ENCODE measurements around the gene NEO1. TPM values are rescaled to one million over a fixed set of nuclear protein-coding genes. Genes with fewer than 3 reads are reported as not detected.

The NEO1 gene
- total and polyA plus RNA-seq, 9 of the 15 experiments (the other 6 are each of a cell fraction or from before 2014, with no cell fraction given), result 0.08 to 1.7 (median 0.48) TPM

- peaks cover 16 to 18% of the 10 kb centered on the region in 2 experiments for H3K27me3 ChIP-seq (ENCODE audit: control insufficient read depth in 2 of 2, insufficient read depth in 2 of 2, low read length in 2 of 2)
- H4K20me1 ChIP-seq (replicated peaks; ENCODE audit: control insufficient read depth, insufficient read depth, low read length), result no peaks in the 10 kb centered on the region
- H3K27ac ChIP-seq (ENCODE audit: extremely low read depth, low read depth, low read length), result no peak overlapping the region
- CTCF ChIA-PET (ENCODE audit: low intra/inter-chr PET ratio), result no interaction called here
- no peak for FAIRE-seq
- TF ChIP-seq ZNF766 (CRISPR knock-in tag; conservative IDR thresholded peaks at IDR 0.05), result no peak
- TF ChIP-seq PHTF2 (CRISPR knock-in tag; IDR thresholded peaks at IDR 0.05), result no peak
- no peak for TF ChIP-seq COPS2 (conservative IDR thresholded peaks at IDR 0.05)
- no peak for TF ChIP-seq ZBTB17 (CRISPR knock-in tag; IDR thresholded peaks at IDR 0.05)
- TF ChIP-seq SIRT6 (IDR thresholded peaks at IDR 0.05; ENCODE audit: low read depth, low read length), result no peak
- TF ChIP-seq SAFB (IDR thresholded peaks at IDR 0.05; ENCODE audit: borderline replicate concordance, low read depth, low read length), result no peak
- no peak for TF ChIP-seq DACH1 (IDR thresholded peaks at IDR 0.05; ENCODE audit: partially characterized antibody)
- TF ChIP-seq, protein P1, sequence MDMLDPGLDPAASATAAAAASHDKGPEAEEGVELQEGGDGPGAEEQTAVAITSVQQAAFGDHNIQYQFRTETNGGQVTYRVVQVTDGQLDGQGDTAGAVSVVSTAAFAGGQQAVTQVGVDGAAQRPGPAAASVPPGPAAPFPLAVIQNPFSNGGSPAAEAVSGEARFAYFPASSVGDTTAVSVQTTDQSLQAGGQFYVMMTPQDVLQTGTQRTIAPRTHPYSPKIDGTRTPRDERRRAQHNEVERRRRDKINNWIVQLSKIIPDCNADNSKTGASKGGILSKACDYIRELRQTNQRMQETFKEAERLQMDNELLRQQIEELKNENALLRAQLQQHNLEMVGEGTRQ (CRISPR knock-in tag; IDR thresholded peaks at IDR 0.05), result no peak
- TF ChIP-seq SRF (CRISPR knock-in tag; IDR thresholded peaks at IDR 0.05), result no peak
- no peak for TF ChIP-seq BCOR (IDR thresholded peaks at IDR 0.05)
- no peak for TF ChIP-seq KAT7 (CRISPR knock-in tag; IDR thresholded peaks at IDR 0.05; ENCODE audit: borderline replicate concordance)
- no peak for TF ChIP-seq L3MBTL2 (IDR thresholded peaks at IDR 0.05)
- TF ChIP-seq, protein P2, sequence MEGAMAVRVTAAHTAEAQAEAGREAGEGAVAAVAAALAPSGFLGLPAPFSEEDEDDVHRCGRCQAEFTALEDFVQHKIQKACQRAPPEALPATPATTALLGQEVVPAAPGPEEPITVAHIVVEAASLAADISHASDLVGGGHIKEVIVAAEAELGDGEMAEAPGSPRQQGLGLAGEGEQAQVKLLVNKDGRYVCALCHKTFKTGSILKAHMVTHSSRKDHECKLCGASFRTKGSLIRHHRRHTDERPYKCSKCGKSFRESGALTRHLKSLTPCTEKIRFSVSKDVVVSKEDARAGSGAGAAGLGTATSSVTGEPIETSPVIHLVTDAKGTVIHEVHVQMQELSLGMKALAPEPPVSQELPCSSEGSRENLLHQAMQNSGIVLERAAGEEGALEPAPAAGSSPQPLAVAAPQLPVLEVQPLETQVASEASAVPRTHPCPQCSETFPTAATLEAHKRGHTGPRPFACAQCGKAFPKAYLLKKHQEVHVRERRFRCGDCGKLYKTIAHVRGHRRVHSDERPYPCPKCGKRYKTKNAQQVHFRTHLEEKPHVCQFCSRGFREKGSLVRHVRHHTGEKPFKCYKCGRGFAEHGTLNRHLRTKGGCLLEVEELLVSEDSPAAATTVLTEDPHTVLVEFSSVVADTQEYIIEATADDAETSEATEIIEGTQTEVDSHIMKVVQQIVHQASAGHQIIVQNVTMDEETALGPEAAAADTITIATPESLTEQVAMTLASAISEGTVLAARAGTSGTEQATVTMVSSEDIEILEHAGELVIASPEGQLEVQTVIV (CRISPR knock-in tag; IDR thresholded peaks at IDR 0.05; ENCODE audit: borderline replicate concordance), result no peak
- TF ChIP-seq MXI1 (IDR thresholded peaks at IDR 0.05; ENCODE audit: low read depth, low read length), result no peak
- no peak for TF ChIP-seq ZNF518B (CRISPR knock-in tag; IDR thresholded peaks at IDR 0.05)
- no peak for TF ChIP-seq SIN3A (IDR thresholded peaks at IDR 0.05; ENCODE audit: borderline replicate concordance in 2 of 2, control insufficient read depth in 1 of 2, low read depth in 2 of 2, low read length in 2 of 2)
- BruUV-seq (replicated peaks), result no TSS peak
- intact Hi-C loops (cut with micrococcal nuclease), result no loop called here
- H3K4me1 ChIP-seq (replicated peaks in 1 of 2; ENCODE audit: control insufficient read depth in 2 of 2, insufficient read depth in 2 of 2, low read length in 2 of 2), result no peaks in the 10 kb centered on the region
- ATAC-seq, result no peak
- no peaks in the 10 kb centered on the region for H3K79me2 ChIP-seq (ENCODE audit: control insufficient read depth, insufficient read depth, low read length)
- H2AFZ ChIP-seq (ENCODE audit: low read depth, low read length), result no peak overlapping the region
- DNase-seq (ENCODE audit: extremely low read depth in 1 of 4, low spot score in 3 of 4), result no peak
- no peak overlapping the region for H3K4me2 ChIP-seq (ENCODE audit: insufficient read depth, low read length)
- no peak overlapping the region for H3K9ac ChIP-seq (ENCODE audit: insufficient read depth in 1 of 2, low read depth in 2 of 2, low read length in 2 of 2)
- H3K9me3 ChIP-seq (replicated peaks; ENCODE audit: control insufficient read depth, insufficient read depth, low read depth, low read length), result no peaks in the 10 kb centered on the region
- POLR2A ChIA-PET, result no interaction called here
- in situ Hi-C loops (cut with MboI), result no loop called here
- H3K36me3 ChIP-seq (ENCODE audit: control insufficient read depth, insufficient read depth, low read length), result no peaks in the 10 kb centered on the region
- H3K9me1 ChIP-seq (ENCODE audit: control insufficient read depth, insufficient read depth, low read length), result no peaks in the 10 kb centered on the region
- WGBS (ENCODE audit: insufficient coverage, low coverage, missing lambda C conversion rate), result 3% methylated on average over 5 of the region's 5 CpGs
- no peak overlapping the region for H3K4me3 ChIP-seq
Measured at GRCh38 chr15:73033611-73034010, 18.7 kb upstream of the NEO1 start.
